Endothelial cell (in vitro differentiated cells): Measurements from ENCODE around the gene ATP5PD. TPM values are rescaled to one million over a fixed set of nuclear protein-coding genes. Genes with fewer than 3 reads are reported as not detected.
A peak's percentile ranks its signal among the peaks of the same experiment; 100 is the strongest.

ENCODE experiments used
- DNase-seq: peaks from one replicate; pipeline ENCODE4 v3.0.0; 2021; ENCODE audit warnings: low spot score
- H3K27ac Mint-ChIP-seq: one replicate; pipeline ENCODE4 v1.8.0; 2021; ENCODE audit warnings: mixed read lengths, inconsistent platforms; ENCODE audit not compliant: unreplicated experiment
- H3K27me3 Mint-ChIP-seq: one replicate; pipeline ENCODE4 v1.8.0; 2021; ENCODE audit warnings: mild to moderate bottlenecking, moderate library complexity, mixed read lengths, inconsistent platforms; ENCODE audit not compliant: unreplicated experiment
- H3K36me3 Mint-ChIP-seq: one replicate; pipeline ENCODE4 v1.8.0; 2021; ENCODE audit warnings: mild to moderate bottlenecking, low read depth, mixed read lengths, inconsistent platforms; ENCODE audit not compliant: unreplicated experiment
- H3K4me1 Mint-ChIP-seq: one replicate; pipeline ENCODE4 v1.8.0; 2021; ENCODE audit warnings: mild to moderate bottlenecking, mixed read lengths, inconsistent platforms; ENCODE audit not compliant: unreplicated experiment
- H3K4me3 Mint-ChIP-seq: one replicate; pipeline ENCODE4 v1.8.0; 2021; ENCODE audit warnings: mild to moderate bottlenecking, mixed read lengths, inconsistent platforms; ENCODE audit not compliant: unreplicated experiment
- H3K9me3 Mint-ChIP-seq: one replicate; pipeline ENCODE4 v1.8.0; 2021; ENCODE audit warnings: mixed read lengths, inconsistent platforms; ENCODE audit not compliant: unreplicated experiment
- CTCF ChIP-seq: fragments of 200-600 bp; sonication (generic); IDR thresholded peaks from one replicate; pipeline ENCODE4 v1.5.0; 2021; ENCODE audit warnings: antibody characterized with exemption; ENCODE audit not compliant: unreplicated experiment
- total RNA-seq: library from RNA; stranded (reverse); fragmentation: NEBNext Ultra II Directional; extraction: Animal tissue kit (Norgen Biotek cat#: 25700); gene quantifications from one replicate; pipeline ENCODE4 v1.2.1, GENCODE V29; 2021; ENCODE audit not compliant: unreplicated experiment

Gene ATP5PD
- total RNA-seq, 1 donor from 2014 or later = 179 TPM

GRCh38 chr17:75001915-75002843 is 44.6 kb downstream of the ATP5PD start:
- Mint-ChIP-seq H3K36me3 (peaks cover 25% of the 10 kb centered on the region), H3K4me1 (peaks cover 9% of the 10 kb centered on the region), H3K4me3 (peak overlapping the region; percentile 12), H3K9me3 (no peaks in the 10 kb centered on the region), H3K27me3 (no peaks in the 10 kb centered on the region), H3K27ac (no peak overlapping the region)
- no peak for DNase-seq
- no peak for TF ChIP-seq CTCF

- no peak for DNase-seq
- H3K36me3 Mint-ChIP-seq = peaks cover 15% of the 10 kb centered on the region
- H3K9me3 Mint-ChIP-seq = no peaks in the 10 kb centered on the region
- no peak for TF ChIP-seq CTCF
- H3K4me3 Mint-ChIP-seq = no peak overlapping the region
- peaks cover 9% of the 10 kb centered on the region for H3K4me1 Mint-ChIP-seq
- H3K27me3 Mint-ChIP-seq = no peaks in the 10 kb centered on the region
- H3K27ac Mint-ChIP-seq = no peak overlapping the region
Measured at GRCh38 chr17:74999523-74999922, 47.2 kb downstream of the ATP5PD start.

- Mint-ChIP-seq H3K36me3 (peaks cover 10% of the 10 kb centered on the region), H3K4me1 (peaks cover 9% of the 10 kb centered on the region), H3K9me3 (no peaks in the 10 kb centered on the region), H3K27me3 (no peaks in the 10 kb centered on the region), H3K27ac (no peak overlapping the region), H3K4me3 (no peak overlapping the region)
- DNase-seq = no peak
- no peak for TF ChIP-seq CTCF
Measured at GRCh38 chr17:74998783-74999182, 48.0 kb downstream of the ATP5PD start.

GRCh38 chr17:74995847-74996246 is 50.9 kb downstream of the ATP5PD start:
- H3K27ac Mint-ChIP-seq = no peak overlapping the region

More at GRCh38 chr17:74995847-74996246, 50.9 kb downstream of the ATP5PD start:
- DNase-seq = no peak
- H3K9me3 Mint-ChIP-seq = no peaks in the 10 kb centered on the region
- TF ChIP-seq CTCF = no peak
- no peak overlapping the region for H3K4me3 Mint-ChIP-seq
- no peaks in the 10 kb centered on the region for H3K27me3 Mint-ChIP-seq
- peaks cover 5% of the 10 kb centered on the region for H3K36me3 Mint-ChIP-seq
- peaks cover 18% of the 10 kb centered on the region for H3K4me1 Mint-ChIP-seq
